Measurements from ENCODE around the gene SPATC1L.

The SPATC1L gene

DNA sequence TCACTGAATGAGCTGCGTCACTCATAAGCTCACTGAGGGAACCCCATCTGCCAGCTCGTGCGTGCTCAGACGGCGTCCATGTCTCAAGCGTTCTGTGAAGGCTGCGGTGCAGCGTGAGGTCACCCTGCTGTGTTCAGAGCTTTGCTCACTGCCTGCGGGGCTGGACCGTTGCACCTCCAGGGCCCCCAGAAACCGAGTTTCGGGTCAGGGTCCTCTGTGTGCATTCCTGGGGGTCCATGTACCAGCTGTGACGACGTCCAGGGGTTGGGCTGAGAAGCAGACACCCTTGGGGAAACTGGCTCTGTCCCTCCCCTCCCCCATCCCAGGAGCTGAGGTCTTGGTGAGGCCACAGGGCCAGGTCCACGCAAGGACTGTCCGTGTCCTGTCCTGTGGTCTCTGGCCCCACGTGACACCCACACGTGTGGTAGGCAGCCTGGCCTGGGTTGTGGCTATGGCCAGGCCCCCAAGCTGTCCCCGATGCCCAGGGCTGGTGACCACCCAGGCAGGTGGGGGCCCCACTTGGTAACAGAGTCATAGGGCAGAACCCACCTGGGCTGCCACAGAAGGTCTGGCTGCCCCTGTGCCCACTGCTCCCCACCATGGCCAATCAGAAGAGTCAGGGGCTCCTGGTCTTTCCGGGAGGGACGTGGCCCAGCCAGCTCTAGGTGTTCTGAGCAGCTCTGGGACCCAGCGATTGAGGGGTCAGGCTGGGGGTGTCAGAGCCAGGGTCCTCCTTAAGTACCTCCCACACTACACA is 53.2 kb downstream of the SPATC1L start:
- no peak for TF ChIP-seq ZFX (IDR thresholded peaks at IDR 0.05)
- TF ChIP-seq, protein P1, sequence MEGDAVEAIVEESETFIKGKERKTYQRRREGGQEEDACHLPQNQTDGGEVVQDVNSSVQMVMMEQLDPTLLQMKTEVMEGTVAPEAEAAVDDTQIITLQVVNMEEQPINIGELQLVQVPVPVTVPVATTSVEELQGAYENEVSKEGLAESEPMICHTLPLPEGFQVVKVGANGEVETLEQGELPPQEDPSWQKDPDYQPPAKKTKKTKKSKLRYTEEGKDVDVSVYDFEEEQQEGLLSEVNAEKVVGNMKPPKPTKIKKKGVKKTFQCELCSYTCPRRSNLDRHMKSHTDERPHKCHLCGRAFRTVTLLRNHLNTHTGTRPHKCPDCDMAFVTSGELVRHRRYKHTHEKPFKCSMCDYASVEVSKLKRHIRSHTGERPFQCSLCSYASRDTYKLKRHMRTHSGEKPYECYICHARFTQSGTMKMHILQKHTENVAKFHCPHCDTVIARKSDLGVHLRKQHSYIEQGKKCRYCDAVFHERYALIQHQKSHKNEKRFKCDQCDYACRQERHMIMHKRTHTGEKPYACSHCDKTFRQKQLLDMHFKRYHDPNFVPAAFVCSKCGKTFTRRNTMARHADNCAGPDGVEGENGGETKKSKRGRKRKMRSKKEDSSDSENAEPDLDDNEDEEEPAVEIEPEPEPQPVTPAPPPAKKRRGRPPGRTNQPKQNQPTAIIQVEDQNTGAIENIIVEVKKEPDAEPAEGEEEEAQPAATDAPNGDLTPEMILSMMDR (conservative IDR thresholded peaks at IDR 0.05): no peak
- H3K27ac ChIP-seq: no peak overlapping the region

DNA sequence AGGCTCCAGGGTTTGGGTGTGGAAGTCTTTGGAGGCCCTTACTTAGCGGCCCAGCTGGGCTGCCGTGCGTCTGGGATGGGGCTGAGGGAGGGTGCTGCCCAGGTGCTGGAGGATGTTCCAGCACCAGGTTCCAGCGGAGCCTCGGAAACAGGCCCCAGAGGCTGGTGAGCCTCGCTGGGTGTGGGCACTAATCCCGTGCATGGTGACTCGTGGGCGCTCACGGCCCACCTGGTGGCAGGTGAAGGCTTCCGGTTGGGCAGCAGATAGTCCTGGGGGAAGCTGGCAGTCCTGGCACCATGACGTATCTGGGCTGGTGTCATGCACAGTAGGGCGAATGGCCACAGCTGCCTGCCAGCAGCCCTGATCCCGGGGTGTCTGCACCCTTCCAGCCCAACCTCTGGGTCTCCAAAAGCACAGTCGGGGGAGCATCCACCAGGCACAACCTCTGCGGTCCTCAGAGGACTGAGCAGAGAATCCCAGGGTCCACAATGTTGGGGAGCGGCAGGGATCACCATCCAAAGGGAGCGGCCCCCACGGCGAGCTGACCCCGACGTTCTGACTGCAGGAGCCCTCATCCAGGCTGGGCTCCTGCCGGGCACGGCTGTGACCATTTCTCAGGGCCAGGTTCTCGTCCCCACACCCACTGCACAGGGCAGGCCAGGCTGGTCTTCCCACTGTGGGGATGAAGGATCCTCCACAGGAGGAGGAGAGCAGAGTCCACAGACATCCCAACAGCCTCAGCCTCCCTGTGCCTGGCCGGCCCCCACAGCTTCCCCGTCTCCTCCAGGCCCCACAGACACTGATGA is 54.2 kb downstream of the SPATC1L start:
- no peak overlapping the region for H3K27ac ChIP-seq
- TF ChIP-seq ZFX (IDR thresholded peaks at IDR 0.05): no peak
- TF ChIP-seq, protein P1 (conservative IDR thresholded peaks at IDR 0.05): no peak

DNA sequence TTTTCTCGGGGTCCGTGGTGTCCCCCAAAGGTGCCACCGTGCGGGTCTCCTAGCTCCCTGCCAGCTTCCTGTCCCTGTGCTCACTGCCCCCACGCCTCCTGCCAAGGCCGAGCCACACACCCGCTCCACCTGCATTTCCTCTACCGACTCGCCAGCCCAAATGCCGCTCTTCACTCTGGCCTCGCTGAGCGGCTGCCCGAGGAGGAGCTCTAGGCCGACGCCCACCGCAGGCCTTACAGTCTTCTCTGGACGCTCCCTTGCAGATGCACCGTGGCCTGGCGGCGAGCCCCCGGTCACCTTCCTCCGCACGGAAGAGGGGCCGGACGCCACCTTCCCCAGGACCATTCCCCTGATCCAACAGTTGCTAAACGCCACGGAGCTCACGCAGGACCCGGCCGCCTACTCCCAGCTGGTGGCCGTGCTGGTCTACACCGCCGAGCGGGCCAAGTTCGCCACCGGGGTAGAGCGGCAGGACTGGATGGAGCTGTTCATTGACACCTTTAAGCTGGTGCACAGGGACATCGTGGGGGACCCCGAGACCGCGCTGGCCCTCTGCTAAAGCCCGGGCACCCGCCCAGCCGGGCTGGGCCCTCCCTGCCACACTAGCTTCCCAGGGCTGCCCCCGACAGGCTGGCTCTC is 55.2 kb downstream of the SPATC1L start:
- TF ChIP-seq, protein P1 (conservative IDR thresholded peaks at IDR 0.05): no peak
- TF ChIP-seq ZFX (IDR thresholded peaks at IDR 0.05): no peak
- H3K27ac ChIP-seq: no peak overlapping the region

DNA sequence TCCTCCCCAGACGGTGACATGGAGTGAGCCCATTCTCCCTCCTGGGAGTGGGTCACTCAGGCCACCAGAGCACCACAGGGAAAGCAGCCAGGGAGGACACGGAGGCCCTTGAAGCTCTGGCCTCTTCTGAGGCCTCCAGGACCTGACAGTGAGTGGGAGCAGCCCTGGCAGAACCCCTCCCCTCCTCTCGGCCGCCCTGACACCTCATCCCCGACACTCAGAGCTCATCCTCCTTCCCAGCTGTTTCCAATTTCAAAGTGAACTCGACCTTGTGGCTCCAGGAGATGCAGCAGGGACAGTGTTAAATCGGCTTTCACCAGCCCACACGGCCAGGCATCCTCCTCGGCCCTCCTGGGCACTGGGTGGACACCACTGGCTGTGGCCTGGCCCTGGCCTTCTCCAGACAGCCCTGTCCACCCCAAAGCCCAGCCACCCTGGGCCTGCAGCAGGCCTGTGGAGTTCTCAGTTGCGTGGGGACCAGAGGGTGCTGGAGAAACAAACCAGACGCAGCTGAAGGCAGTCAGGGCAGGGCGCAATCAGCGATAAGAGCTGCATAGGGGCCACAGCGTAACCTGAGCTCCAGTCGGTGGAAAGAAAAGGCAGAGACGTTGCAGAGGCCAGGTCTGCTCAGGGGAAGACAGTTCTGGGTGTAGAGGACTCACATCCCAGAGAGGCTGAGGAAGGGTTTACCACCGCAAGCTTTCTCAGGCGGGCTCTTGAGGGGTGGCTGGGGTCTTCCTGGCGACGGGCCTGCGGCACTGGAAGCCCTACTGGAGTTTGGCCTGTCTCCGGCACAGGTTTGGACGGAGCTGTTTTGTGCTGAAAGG is 55.9 kb downstream of the SPATC1L start:
- H3K27ac ChIP-seq: no peak overlapping the region
- TF ChIP-seq, protein P1 (conservative IDR thresholded peaks at IDR 0.05): no peak
- no peak for TF ChIP-seq ZFX (IDR thresholded peaks at IDR 0.05)

DNA sequence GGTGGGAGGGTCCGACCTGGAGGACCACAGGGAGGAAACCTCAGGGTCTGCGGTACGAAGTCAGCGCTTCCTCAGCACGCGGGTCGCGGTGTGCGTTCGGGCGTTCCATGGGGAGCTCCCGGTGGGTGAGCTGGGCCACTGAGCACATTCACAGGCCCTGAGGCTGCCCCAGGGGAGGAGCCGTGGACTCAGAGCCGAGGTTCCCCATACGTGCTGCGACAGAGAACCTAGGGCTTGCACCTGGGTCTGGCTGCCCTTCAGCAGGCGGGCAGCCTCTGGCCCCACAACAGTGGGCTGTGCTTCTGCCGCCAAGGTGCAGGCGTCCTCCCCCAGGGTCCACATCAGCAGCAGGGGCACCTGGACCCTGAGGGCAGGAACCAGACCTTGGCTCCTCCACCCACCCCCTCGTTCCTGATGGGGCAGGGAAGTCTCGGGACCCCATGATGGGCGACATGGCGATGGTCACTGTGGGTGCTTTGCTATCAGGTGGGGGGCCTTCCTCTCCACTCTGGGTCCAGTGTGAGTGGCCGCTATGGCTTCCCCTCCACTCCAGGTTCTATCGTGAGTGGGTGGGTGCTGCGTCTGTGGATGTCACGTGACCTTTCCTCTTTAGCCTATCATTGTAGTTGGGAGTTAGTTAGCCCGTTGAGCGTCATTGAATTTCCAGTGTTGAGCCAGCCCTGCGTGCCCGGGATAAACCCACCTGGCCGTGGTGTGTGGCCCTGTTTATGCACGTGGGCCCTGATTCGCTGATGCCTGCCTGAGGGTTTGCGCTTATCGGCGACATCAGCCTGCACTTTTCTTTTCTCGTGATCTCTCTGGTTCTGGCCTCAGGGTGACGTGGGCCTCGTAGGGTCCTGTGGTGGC is 56.8 kb downstream of the SPATC1L start:
- TF ChIP-seq, protein P1 (conservative IDR thresholded peaks at IDR 0.05): no peak
- H3K27ac ChIP-seq: no peak overlapping the region

Measured in C4-2B (cell line).